ENCODE results near the gene ZNF609. TPM values are rescaled to one million over a fixed set of nuclear protein-coding genes. Genes with fewer than 3 reads are reported as not detected.

The ZNF609 gene
- total RNA-seq, 6 experiments from 2014 or later: 19.7 to 22.1 (median 20.4) TPM

DNA sequence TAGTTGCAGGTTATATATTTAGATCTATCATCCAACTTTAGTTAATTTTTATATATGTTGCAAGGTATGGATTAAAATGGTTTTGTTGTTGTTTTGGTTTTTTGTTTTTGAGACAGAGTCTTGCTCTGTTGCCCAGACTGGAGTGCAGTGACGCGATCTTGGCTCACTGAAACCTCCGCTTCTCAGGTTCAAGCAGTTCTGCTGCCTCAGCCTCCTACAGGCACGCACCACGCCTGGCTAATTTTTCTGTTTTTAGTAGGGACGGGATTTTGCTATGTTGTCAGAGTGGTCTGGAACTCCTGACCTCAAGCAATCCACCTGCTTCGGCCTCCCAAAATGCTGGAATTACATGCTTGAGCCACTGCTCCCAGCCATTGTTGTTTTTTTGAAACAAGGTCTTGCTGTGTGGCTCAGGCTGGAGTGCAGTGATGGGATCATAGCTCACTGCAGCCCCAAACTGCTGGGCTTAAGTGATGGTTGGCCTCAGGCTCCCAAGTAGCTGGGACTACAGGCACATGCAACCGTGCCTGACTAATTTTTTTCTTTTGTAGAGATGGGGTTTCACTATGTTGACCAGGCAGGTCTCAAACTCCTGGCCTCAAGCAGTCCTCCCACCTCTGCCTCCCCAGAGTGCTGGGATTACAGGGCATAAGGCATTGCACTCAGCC, 92.0 kb downstream of the ZNF609 start:
- Mint-ChIP-seq H3K27ac (no peak overlapping the region), H3K27me3 (ENCODE audit: insufficient read depth) (no peaks in the 10 kb centered on the region; the same call in none of the 2 replicates)

DNA sequence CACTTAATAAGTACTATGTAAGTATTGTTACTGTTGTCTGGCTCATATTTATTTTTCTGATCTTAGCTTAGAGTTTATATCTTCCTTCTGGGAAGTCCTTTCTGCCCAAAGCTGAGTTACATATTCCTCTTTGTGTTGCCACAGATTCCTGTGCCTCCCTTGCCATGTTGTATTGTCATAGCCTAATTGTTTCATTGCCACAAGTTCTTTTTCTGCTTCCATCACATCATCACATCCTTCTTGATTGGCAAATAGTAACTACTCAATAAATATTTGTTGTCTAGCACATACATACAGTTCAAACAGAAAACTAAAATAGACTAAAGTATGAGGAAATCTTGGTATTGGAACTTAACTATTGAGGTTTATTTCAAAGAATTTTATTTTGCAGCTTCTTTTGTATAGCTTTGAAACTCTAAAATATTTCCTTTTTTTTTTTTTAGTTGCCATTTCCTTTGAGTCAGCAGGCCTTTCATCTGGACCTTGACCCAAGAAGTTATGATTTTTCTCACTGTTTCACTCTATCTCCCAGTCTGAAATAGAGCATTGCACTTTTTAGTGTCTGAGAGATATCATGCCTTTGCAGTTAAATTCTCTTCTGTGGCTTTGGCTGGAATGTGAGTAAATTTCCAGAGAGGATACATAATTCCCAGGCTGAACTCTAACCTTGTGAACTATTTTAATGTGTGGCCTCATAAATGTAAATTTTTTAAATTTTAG, 98.2 kb downstream of the ZNF609 start:
- H3K4me3 Mint-ChIP-seq: no peak overlapping the region
- peak overlapping the region; percentile 44 for H3K27ac Mint-ChIP-seq
- H3K27me3 Mint-ChIP-seq (ENCODE audit: insufficient read depth): no peaks in the 10 kb centered on the region; the same call in 1 of the 2 replicates
- peaks cover 4% of the 10 kb centered on the region; the same call in 1 of the 2 replicates for H3K36me3 Mint-ChIP-seq (ENCODE audit: low read depth)
- TF ChIP-seq, protein P1, sequence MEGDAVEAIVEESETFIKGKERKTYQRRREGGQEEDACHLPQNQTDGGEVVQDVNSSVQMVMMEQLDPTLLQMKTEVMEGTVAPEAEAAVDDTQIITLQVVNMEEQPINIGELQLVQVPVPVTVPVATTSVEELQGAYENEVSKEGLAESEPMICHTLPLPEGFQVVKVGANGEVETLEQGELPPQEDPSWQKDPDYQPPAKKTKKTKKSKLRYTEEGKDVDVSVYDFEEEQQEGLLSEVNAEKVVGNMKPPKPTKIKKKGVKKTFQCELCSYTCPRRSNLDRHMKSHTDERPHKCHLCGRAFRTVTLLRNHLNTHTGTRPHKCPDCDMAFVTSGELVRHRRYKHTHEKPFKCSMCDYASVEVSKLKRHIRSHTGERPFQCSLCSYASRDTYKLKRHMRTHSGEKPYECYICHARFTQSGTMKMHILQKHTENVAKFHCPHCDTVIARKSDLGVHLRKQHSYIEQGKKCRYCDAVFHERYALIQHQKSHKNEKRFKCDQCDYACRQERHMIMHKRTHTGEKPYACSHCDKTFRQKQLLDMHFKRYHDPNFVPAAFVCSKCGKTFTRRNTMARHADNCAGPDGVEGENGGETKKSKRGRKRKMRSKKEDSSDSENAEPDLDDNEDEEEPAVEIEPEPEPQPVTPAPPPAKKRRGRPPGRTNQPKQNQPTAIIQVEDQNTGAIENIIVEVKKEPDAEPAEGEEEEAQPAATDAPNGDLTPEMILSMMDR (IDR thresholded peaks at IDR 0.05): no peak
- H3K4me1 Mint-ChIP-seq (ENCODE audit: low read depth): peaks cover 27% of the 10 kb centered on the region
- H3K9me3 Mint-ChIP-seq: no peaks in the 10 kb centered on the region
- DNase-seq: peak; percentile 8

More for the DNA sequence above, 92.0 kb downstream of the ZNF609 start:
- TF ChIP-seq, protein P1 (IDR thresholded peaks at IDR 0.05): no peak
- no peak for DNase-seq
- peaks cover 4% of the 10 kb centered on the region; the same call in 1 of the 2 replicates for H3K36me3 Mint-ChIP-seq (ENCODE audit: low read depth)
- peaks cover 10% of the 10 kb centered on the region for H3K4me1 Mint-ChIP-seq (ENCODE audit: low read depth)
- H3K9me3 Mint-ChIP-seq: no peaks in the 10 kb centered on the region
- H3K4me3 Mint-ChIP-seq: no peak overlapping the region

DNA sequence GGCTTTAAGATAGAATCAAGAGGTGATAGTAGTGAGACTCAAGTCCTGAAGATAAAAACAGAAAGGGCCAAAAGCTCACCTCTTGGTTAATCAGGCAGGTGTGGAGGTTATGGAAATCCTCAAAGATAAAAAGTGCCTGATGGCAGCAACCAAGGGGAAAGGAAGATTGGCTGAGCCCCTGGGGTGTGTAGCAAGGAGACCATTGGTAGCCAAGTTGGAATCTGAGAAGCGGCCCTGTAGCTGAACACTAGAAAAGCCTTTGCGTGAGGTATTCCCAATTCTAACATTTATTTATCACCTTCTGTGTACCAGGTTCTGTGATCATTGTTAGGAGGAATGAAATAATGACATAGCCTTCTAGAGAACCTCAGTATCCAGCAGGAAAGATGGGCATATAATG, 98.9 kb downstream of the ZNF609 start:
- TF ChIP-seq, protein P1 (IDR thresholded peaks at IDR 0.05): no peak
- peaks cover 4% of the 10 kb centered on the region; the same call in 1 of the 2 replicates for H3K36me3 Mint-ChIP-seq (ENCODE audit: low read depth)
- H3K4me3 Mint-ChIP-seq: no peak overlapping the region

GRCh38 chr15:64560501-64560900, 100.1 kb downstream of the ZNF609 start:
- TF ChIP-seq, protein P1 (IDR thresholded peaks at IDR 0.05): no peak
- H3K4me3 Mint-ChIP-seq: no peak overlapping the region
- DNase-seq: no peak
- peaks cover 4% of the 10 kb centered on the region; the same call in 1 of the 2 replicates for H3K36me3 Mint-ChIP-seq (ENCODE audit: low read depth)
- H3K9me3 Mint-ChIP-seq: no peaks in the 10 kb centered on the region
- H3K4me1 Mint-ChIP-seq (ENCODE audit: low read depth): peaks cover 27% of the 10 kb centered on the region
- no peaks in the 10 kb centered on the region; the same call in 1 of the 2 replicates for H3K27me3 Mint-ChIP-seq (ENCODE audit: insufficient read depth)
- peak overlapping the region; percentile 33; the same call in 1 of the 2 replicates for H3K27ac Mint-ChIP-seq

More for the DNA sequence above, 98.9 kb downstream of the ZNF609 start:
- DNase-seq: no peak
- H3K9me3 Mint-ChIP-seq: no peaks in the 10 kb centered on the region
- H3K4me1 Mint-ChIP-seq (ENCODE audit: low read depth): peaks cover 27% of the 10 kb centered on the region
- H3K27ac Mint-ChIP-seq: peak overlapping the region; percentile 44
- H3K27me3 Mint-ChIP-seq (ENCODE audit: insufficient read depth): no peaks in the 10 kb centered on the region; the same call in 1 of the 2 replicates

DNA sequence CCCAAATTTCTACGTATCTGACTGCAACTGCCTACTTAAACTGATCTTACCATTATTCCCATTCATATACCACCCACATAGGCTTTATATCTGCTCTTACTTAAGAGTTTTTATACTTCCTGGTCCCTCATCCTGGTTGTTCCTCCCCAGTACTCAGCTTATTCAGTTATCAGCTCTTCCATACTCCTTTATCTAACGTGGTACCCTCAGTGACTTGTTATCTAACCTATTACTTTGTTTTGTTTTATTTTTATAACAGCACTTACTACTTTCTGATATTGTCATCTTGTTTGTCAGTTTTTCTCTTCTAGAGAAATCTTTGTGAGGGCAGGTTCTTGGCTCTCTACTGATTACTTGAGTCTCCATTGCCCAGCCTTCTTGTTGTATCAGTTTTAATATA, 100.6 kb downstream of the ZNF609 start:
- Mint-ChIP-seq H3K4me3 (no peak overlapping the region), H3K36me3 (ENCODE audit: low read depth) (peaks cover 4% of the 10 kb centered on the region; the same call in 1 of the 2 replicates), H3K4me1 (ENCODE audit: low read depth) (peaks cover 27% of the 10 kb centered on the region), H3K9me3 (no peaks in the 10 kb centered on the region), H3K27ac (no peak overlapping the region), H3K27me3 (ENCODE audit: insufficient read depth) (no peaks in the 10 kb centered on the region; the same call in 1 of the 2 replicates)
- DNase-seq: no peak
- TF ChIP-seq, protein P1 (IDR thresholded peaks at IDR 0.05): no peak

All from HFFc6 (cell line).